GM23248 (cell line): ENCODE measurements around the gene SLC44A3.

ENCODE experiments used
- EZH2 ChIP-seq: fragments of 200-600 bp; sonication (generic); IDR thresholded peaks from 2 replicates; pipeline ENCODE4 v1.6.1; 2018; ENCODE audit warnings: antibody characterized with exemption, mild to moderate bottlenecking; ENCODE audit not compliant: insufficient read depth, poor library complexity, severe bottlenecking
- EZH2phosphoT487 ChIP-seq: fragments of 200-600 bp; sonication (generic); IDR thresholded peaks from 2 replicates; pipeline ENCODE4 v1.6.1; 2018; ENCODE audit warnings: antibody characterized with exemption, moderate library complexity, mild to moderate bottlenecking, low read depth; ENCODE audit not compliant: insufficient read depth

DNA sequence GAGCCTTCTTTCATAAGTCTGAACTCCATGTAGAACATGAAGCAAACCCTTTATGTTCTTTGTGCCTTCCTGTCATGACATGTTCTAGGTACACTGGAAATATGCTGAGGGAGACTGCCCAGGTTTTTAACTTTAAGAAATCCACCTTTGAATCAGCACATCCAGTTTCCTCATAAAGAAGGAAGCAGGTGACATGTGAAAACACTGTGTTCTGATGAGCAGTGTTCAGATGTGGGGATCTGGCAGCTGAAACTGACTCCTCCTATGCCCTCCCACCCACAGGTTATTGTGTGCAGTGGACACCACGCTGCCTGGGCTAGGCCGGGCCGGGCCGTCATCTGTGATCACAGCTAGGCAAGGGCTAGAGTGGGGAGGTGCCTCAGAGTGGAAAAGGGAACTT is 55.6 kb downstream of the SLC44A3 start:
- TF ChIP-seq EZH2 (no peak), EZH2phosphoT487 (no peak)
